PC-3 (cell line): ENCODE measurements around the gene EWSR1. TPM values are rescaled to one million over a fixed set of nuclear protein-coding genes. Genes with fewer than 3 reads are reported as not detected.

ENCODE experiments used
- ATAC-seq: fragments of 200-7000 bp; cut with Tn5 transposase; 2 replicates; pipeline ENCODE4 v1.9.1; 2020; ENCODE audit warnings: mild to moderate bottlenecking, moderate library complexity
- BruUV-seq: library from RNA; stranded (reverse); fragments of 400-500 nt; replicated peaks from 2 replicates; lab custom pipeline; 2021; lab: Mats Ljungman, UMichigan
- CTCF ChIA-PET: fragments of 300-600 bp; sonication (Branson Sonifier 250); formaldehyde crosslinking; loops from one replicate; lab custom pipeline; 2022; ENCODE audit warnings: antibody characterized with exemption; lab: Charles Lee
- POLR2A ChIA-PET: fragments of 300-600 bp; sonication (Branson Sonifier 250); formaldehyde crosslinking; loops from one replicate; lab custom pipeline; 2022; ENCODE audit warnings: antibody characterized with exemption; ENCODE audit not compliant: unreplicated experiment; lab: Charles Lee
- DNase-seq: peaks from one replicate; pipeline ENCODE4 v3.0.0-alpha.2; 2015
- H2AFZ ChIP-seq: fragments of 300-600 bp; sonication (generic); 2 replicates; pipeline ENCODE4 v1.6.0; 2016; ENCODE audit warnings: antibody characterized with exemption, low read length
- H3F3A ChIP-seq: fragments of 300-600 bp; sonication (generic); one replicate; pipeline ENCODE4 v1.6.0; 2017; ENCODE audit warnings: antibody characterized with exemption, low read length, control low read depth, mild to moderate bottlenecking; ENCODE audit not compliant: unreplicated experiment
- H3K27ac ChIP-seq: fragments of 300-600 bp; sonication (generic); 2 replicates; pipeline ENCODE4 v1.5.1; 2016; ENCODE audit warnings: mild to moderate bottlenecking, low read length
- H3K27me3 ChIP-seq: fragments of 300-600 bp; sonication (generic); 2 replicates; pipeline ENCODE4 v1.6.1; 2016; ENCODE audit warnings: low read length, mixed read lengths
- H3K36me3 ChIP-seq: fragments of 300-600 bp; sonication (generic); 2 replicates; pipeline ENCODE4 v1.6.1; 2016; ENCODE audit warnings: low read depth, mixed run types, low read length, mixed read lengths
- H3K4me1 ChIP-seq: fragments of 300-600 bp; sonication (generic); 2 replicates; pipeline ENCODE4 v1.5.1; 2016; ENCODE audit warnings: low read length; ENCODE audit not compliant: insufficient read depth
- H3K4me2 ChIP-seq: fragments of 300-600 bp; sonication (generic); 2 replicates; pipeline ENCODE4 v1.6.0; 2016; ENCODE audit warnings: low read length
- H3K4me3 ChIP-seq: fragments of 300-600 bp; sonication (generic); 2 replicates; pipeline ENCODE4 v1.5.1; 2016; ENCODE audit warnings: mild to moderate bottlenecking, low read length, mixed read lengths
- H3K79me2 ChIP-seq: fragments of 300-600 bp; sonication (generic); 2 replicates; pipeline ENCODE4 v1.6.1; 2017; ENCODE audit warnings: low read length, mixed read lengths
- H3K9ac ChIP-seq: fragments of 300-600 bp; sonication (generic); 2 replicates; pipeline ENCODE4 v1.6.0; 2016; ENCODE audit warnings: mild to moderate bottlenecking, low read length
- H3K9me2 ChIP-seq: fragments of 300-600 bp; sonication (generic); replicated peaks from 2 replicates; pipeline ENCODE4 v1.6.1; 2016; ENCODE audit warnings: mixed run types, low read length, mixed read lengths
- H3K9me3 ChIP-seq: fragments of 300-600 bp; sonication (generic); 2 replicates; pipeline ENCODE4 v1.6.1; 2016; ENCODE audit warnings: low read length, mixed read lengths
- H4K20me1 ChIP-seq: fragments of 300-600 bp; sonication (generic); 2 replicates; pipeline ENCODE4 v1.6.1; 2016; ENCODE audit warnings: low read length, mixed read lengths
- EZH2 ChIP-seq: fragments of 300-600 bp; sonication (generic); IDR thresholded peaks from one replicate; pipeline ENCODE4 v1.6.1; 2017; ENCODE audit warnings: antibody characterized with exemption, mild to moderate bottlenecking, low read length; ENCODE audit not compliant: unreplicated experiment
- EZH2phosphoT487 ChIP-seq: fragments of 300-600 bp; sonication (generic); IDR thresholded peaks from 2 replicates; pipeline ENCODE4 v1.6.1; 2018; ENCODE audit warnings: mild to moderate bottlenecking, antibody characterized with exemption, low read length, borderline replicate concordance
- intact Hi-C: fragments of 100-400 bp; cut with micrococcal nuclease; formaldehyde crosslinking; loops from 2 replicates; pipeline ENCODE4 v1.9.0; 2023
- total RNA-seq: library from RNA; depleted of rRNA; stranded (reverse); fragments of >200 nt; gene quantifications from 2 replicates; pipeline ENCODE4 v1.2.3, GENCODE V29; 2014
- TF ChIP-seq, protein P1 (sequence below): fragments of 300-600 bp; sonication (generic); conservative IDR thresholded peaks from 2 replicates; pipeline ENCODE4 v1.5.1; 2017; ENCODE audit warnings: antibody characterized with exemption, low read depth, mild to moderate bottlenecking, low read length

The EWSR1 gene
- total RNA-seq, 1 experiment from 2014 or later, result 288 TPM

DNA sequence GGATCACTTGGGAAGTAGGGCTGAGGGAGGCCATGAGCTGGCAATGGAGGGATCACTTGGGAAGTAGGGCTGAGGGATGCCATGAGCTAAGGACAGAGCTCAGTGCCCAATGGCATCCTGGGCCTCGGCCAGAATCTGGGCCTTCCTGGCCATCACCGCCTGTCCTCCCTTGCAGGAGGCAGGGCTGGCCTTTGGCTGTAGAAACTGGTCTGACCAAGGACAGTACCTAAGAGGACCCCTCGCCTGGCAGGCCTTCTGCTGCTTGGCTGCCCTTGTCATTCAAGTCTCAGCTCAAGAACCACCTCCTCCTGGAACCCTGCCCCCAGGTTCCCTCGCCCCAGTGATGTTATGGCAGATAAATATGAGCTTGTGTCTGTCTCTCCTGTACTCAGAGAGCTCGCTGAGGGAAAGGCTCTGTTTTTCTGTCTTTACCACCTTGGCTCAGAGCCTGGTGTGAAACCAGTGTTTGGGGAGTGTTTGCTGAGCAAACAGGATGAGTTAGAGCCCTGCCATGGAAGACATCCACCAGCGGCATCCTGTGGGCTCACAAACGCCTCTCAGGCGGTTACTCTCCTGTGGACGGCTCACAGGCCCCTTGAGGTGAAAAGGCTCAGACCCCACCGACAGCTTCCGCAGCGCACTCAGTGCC is 66.8 kb downstream of the EWSR1 start:
- TF ChIP-seq, protein P1, sequence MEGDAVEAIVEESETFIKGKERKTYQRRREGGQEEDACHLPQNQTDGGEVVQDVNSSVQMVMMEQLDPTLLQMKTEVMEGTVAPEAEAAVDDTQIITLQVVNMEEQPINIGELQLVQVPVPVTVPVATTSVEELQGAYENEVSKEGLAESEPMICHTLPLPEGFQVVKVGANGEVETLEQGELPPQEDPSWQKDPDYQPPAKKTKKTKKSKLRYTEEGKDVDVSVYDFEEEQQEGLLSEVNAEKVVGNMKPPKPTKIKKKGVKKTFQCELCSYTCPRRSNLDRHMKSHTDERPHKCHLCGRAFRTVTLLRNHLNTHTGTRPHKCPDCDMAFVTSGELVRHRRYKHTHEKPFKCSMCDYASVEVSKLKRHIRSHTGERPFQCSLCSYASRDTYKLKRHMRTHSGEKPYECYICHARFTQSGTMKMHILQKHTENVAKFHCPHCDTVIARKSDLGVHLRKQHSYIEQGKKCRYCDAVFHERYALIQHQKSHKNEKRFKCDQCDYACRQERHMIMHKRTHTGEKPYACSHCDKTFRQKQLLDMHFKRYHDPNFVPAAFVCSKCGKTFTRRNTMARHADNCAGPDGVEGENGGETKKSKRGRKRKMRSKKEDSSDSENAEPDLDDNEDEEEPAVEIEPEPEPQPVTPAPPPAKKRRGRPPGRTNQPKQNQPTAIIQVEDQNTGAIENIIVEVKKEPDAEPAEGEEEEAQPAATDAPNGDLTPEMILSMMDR, result no peak
- TF ChIP-seq EZH2 (no peak), EZH2phosphoT487 (no peak)
- H3K9me3 ChIP-seq, result no peaks in the 10 kb centered on the region
- POLR2A ChIA-PET, result interaction anchor here (0.6 kb wide), 1 partner anchor 28 kb away, joined by 4 read pairs; no protein-coding TSS in a partner anchor
- DNase-seq, result peak; percentile 81
- H3K79me2 ChIP-seq, result no peaks in the 10 kb centered on the region
- peaks cover 5% of the 10 kb centered on the region; the same call in 1 of the 2 replicates for H4K20me1 ChIP-seq
- ATAC-seq, result peak; percentile 84
- H3K27ac ChIP-seq, result peak overlapping the region; percentile 77
- no TSS peak for BruUV-seq
- CTCF ChIA-PET, result interaction anchor here (0.5 to 0.6 kb wide), 2 partner anchors 18 to 80 kb away, joined by 3 to 4 read pairs; no protein-coding TSS in a partner anchor
- peaks cover 9% of the 10 kb centered on the region for H3F3A ChIP-seq
- peak overlapping the region; percentile 48 for H3K4me2 ChIP-seq
- no peak overlapping the region for H3K4me3 ChIP-seq
- intact Hi-C loops, result no loop called here
- peaks cover 10% of the 10 kb centered on the region for H3K36me3 ChIP-seq
- H3K9ac ChIP-seq, result no peak overlapping the region
- no peaks in the 10 kb centered on the region for H3K27me3 ChIP-seq
- no peak overlapping the region for H2AFZ ChIP-seq
- H3K4me1 ChIP-seq, result peaks cover 29% of the 10 kb centered on the region
- no peaks in the 10 kb centered on the region for H3K9me2 ChIP-seq

DNA sequence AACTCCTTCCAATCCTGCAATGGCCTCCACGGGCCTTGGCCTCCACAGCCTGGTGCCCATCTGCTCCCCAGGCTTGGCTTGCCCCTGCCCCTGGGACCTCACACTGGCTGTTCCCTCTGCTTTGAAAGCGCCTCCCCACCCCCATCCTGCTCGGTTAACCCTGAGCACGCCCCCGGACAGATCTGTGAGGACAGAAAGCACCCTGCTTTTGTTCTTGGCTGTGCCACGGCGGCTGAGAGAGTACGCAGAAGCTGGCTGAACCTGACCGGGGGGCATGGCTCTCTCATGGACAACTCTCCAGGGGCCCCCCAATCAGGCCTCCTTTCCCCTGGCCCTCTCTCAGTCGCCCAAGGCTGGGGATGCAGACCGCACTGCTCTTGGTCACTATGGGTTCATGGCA is 67.6 kb downstream of the EWSR1 start:
- H3F3A ChIP-seq, result peaks cover 9% of the 10 kb centered on the region
- ATAC-seq, result no peak
- BruUV-seq, result no TSS peak
- H3K27me3 ChIP-seq, result no peaks in the 10 kb centered on the region
- no peaks in the 10 kb centered on the region for H3K9me3 ChIP-seq
- H3K27ac ChIP-seq, result peak overlapping the region; percentile 77
- TF ChIP-seq, protein P1, result no peak
- no peak for TF ChIP-seq EZH2
- H2AFZ ChIP-seq, result no peak overlapping the region
- no peak overlapping the region; the same call in 1 of the 2 replicates for H3K9ac ChIP-seq
- peaks cover 5% of the 10 kb centered on the region; the same call in 1 of the 2 replicates for H4K20me1 ChIP-seq
- H3K36me3 ChIP-seq, result peaks cover 17% of the 10 kb centered on the region
- H3K4me2 ChIP-seq, result 0 out of 2 replicates have a peak overlapping the region, but pooled peaks have one; percentile 48
- no peak overlapping the region for H3K4me3 ChIP-seq
- POLR2A ChIA-PET, result no interaction called here
- intact Hi-C loops, result no loop called here
- DNase-seq, result no peak
- peaks cover 38% of the 10 kb centered on the region for H3K4me1 ChIP-seq
- H3K79me2 ChIP-seq, result no peaks in the 10 kb centered on the region
- H3K9me2 ChIP-seq, result no peaks in the 10 kb centered on the region
- CTCF ChIA-PET, result no interaction called here
